Activated naive CD8-positive, alpha-beta T cell (primary cell): ENCODE results near the gene LCP1.

Experiments used
- H3K27ac Mint-ChIP-seq: one replicate; pipeline ENCODE4 v1.8.0; 2021; ENCODE audit warnings: mixed read lengths
- H3K27me3 Mint-ChIP-seq: one replicate; pipeline ENCODE4 v1.8.0; 2021; ENCODE audit warnings: mixed read lengths
- H3K36me3 Mint-ChIP-seq: one replicate; pipeline ENCODE4 v1.8.0; 2021; ENCODE audit warnings: mixed read lengths
- H3K4me1 Mint-ChIP-seq: one replicate; pipeline ENCODE4 v1.8.0; 2021; ENCODE audit warnings: low read depth, mixed read lengths
- H3K4me3 Mint-ChIP-seq: one replicate; pipeline ENCODE4 v1.8.0; 2021; ENCODE audit warnings: mild to moderate bottlenecking, mixed read lengths
- H3K9me3 Mint-ChIP-seq: one replicate; pipeline ENCODE4 v1.8.0; 2021; ENCODE audit warnings: low read depth, mixed read lengths

LCP1 gene

DNA sequence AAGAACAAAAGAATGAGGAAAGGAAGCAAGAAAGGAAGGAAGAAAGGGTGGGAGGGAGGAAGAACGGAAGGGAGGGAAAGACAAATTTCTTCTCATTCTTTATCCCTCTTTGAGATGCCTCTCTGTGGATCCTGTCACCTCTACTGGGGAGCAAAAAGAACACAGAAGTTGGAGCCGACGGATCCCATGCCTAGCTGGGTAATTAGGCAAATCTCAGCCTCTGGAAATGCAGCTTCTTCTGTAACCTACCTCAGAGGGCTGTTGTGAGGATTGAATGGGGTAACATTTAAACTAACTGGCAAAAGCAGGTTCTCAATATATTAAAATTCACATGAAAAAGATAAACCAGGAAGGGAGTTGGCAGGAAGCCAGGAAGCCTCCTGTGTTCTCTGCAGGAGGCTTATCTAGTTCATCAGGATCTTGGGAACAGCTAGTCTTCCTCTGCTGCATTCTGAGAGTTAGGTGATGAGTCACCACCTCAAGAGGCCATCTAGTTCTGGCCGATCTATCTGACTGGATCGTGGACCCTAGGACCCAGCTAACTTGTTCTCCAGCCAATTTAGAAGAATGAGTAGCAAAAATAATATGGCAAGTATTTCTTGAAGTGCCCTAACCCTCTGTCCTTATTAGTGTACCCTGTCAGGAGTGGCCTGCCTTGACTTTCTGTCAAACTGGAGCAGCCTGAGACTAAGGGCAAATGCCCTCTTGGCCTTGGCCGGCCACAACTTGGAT, 61.9 kb downstream of the LCP1 start:
- Mint-ChIP-seq H3K4me1 (peaks cover 32% of the 10 kb centered on the region), H3K27ac (no peak overlapping the region), H3K36me3 (no peaks in the 10 kb centered on the region), H3K27me3 (no peaks in the 10 kb centered on the region), H3K9me3 (no peaks in the 10 kb centered on the region), H3K4me3 (no peak overlapping the region)

DNA sequence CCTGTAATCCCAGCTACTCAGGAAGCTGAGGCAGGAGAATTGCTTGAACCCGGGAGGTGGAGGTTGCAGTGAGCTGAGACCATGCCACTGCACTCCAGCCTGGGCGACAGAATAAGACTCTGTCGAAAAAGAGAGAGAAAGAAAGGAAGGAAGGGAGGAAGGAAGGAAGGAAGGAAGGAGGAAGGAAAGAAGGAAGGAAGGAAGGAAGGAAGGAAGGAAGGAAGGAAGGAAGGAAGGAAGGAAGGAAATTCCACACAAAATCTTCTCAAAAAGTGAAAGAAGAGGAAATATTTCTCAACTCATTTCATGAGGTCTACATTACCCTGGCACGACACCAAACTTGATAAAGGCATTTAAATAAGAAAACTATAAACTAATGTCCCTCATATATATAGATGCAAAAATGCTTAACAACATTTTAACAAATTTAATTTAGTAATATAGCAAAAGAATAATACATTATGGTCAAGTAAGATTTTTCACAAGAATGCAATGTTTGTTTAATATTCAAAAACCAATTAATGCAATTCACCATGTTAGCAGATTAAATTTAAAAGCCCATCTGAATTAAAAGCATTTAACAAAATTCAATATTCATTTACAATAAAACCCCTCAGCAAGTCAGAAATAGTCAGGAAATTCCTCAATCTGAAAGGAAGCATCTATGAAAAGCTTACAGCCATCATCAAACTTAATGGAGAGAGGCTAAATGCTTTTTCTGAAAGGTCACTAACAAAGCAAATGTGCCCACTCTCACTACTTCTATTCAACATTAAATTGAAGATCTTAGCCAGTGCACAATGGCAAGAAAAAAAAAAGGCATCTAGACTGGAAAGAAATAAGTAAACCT, 65.1 kb downstream of the LCP1 start:
- H3K4me3 Mint-ChIP-seq = no peak overlapping the region
- no peaks in the 10 kb centered on the region for H3K36me3 Mint-ChIP-seq
- no peaks in the 10 kb centered on the region for H3K9me3 Mint-ChIP-seq
- H3K4me1 Mint-ChIP-seq = peaks cover 3% of the 10 kb centered on the region
- no peaks in the 10 kb centered on the region for H3K27me3 Mint-ChIP-seq
- H3K27ac Mint-ChIP-seq = no peak overlapping the region

DNA sequence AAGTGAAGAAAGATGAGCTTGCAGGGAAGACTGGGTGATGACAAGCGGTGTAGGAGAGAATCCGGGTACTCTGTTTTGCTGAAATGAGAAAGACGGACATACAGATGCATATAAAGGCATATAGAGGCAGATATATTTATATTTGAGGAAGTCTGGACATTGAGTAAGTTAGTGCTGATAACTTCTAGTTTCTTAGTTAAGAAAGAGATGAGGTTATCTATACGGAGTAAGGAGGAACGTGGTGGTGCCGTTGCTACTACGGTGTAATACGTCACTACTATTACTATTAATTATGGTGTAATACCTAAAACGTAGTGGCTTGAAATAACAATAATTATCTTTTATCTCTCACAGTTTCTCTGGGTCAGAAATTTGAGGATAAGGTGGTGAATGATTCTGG, 67.4 kb downstream of the LCP1 start:
- Mint-ChIP-seq H3K4me3 (no peak overlapping the region), H3K4me1 (no peaks in the 10 kb centered on the region), H3K27ac (no peak overlapping the region), H3K36me3 (no peaks in the 10 kb centered on the region), H3K27me3 (peaks cover 6% of the 10 kb centered on the region), H3K9me3 (no peaks in the 10 kb centered on the region)

DNA sequence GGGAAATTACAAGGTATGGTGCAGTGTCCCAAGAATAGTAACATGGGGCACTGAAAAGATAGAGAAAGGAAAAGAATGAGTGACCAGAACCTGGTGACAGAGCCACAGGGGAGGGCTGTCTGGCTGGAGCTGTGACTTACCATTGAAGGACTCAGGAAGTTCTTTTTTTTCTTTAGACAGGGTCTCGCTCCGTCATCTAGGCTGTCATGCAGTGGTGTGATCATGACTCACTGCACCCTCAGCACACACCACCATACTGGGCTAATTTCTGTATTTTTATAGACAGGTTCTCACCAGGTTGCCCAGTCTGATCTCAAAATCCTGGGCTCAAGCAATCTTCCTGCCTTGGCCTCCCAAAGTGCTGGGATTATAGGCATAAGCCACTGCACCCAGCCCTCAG, 68.4 kb downstream of the LCP1 start:
- H3K4me1 Mint-ChIP-seq = peaks cover 3% of the 10 kb centered on the region
- no peak overlapping the region for H3K27ac Mint-ChIP-seq

DNA sequence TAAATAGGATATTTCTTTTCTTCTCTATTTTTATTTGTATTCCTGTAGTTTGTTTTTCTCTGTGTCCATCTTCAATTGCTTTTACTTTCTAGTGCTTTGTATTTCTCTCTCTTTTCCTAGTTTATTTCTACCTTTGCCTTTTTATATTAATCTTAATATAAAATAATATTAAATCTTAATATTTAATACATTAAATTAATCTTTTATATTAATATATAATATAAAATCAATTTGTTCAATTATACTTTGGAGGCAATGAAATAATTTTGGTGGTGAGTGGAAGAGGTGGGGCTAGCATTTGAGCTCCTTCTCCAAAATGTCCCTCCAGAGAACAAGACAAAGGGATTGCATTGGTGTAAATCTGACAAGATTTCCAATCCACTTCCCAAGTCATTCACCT, 70.8 kb downstream of the LCP1 start:
- H3K4me3 Mint-ChIP-seq = no peak overlapping the region
- no peaks in the 10 kb centered on the region for H3K9me3 Mint-ChIP-seq
- H3K4me1 Mint-ChIP-seq = peaks cover 11% of the 10 kb centered on the region
- H3K27ac Mint-ChIP-seq = no peak overlapping the region
- H3K27me3 Mint-ChIP-seq = peaks cover 11% of the 10 kb centered on the region
- H3K36me3 Mint-ChIP-seq = no peaks in the 10 kb centered on the region

More for the DNA sequence above, 68.4 kb downstream of the LCP1 start:
- Mint-ChIP-seq H3K36me3 (no peaks in the 10 kb centered on the region), H3K4me3 (no peak overlapping the region), H3K9me3 (no peaks in the 10 kb centered on the region), H3K27me3 (peaks cover 9% of the 10 kb centered on the region)

DNA sequence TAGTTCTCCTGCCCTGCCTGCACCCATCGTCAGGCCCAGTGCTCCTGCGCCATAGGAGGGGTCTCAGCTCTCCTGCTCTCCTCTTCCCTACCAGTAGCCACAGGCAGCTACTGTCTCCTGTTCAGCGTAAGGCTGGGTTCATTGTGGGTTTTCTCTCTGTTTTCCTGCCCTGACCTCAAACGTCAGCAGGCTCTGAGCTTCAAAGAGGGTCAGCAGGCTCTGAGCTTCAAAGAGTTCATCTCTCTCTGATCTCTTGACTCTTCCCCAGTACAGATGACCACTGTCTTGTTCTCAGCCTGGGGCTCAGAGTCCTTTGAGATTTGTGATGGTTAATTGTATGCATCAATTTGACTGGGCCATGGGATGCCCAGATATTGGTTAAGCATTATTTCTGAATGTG, 72.5 kb downstream of the LCP1 start:
- Mint-ChIP-seq H3K27ac (no peak overlapping the region), H3K36me3 (peaks cover 2% of the 10 kb centered on the region)

DNA sequence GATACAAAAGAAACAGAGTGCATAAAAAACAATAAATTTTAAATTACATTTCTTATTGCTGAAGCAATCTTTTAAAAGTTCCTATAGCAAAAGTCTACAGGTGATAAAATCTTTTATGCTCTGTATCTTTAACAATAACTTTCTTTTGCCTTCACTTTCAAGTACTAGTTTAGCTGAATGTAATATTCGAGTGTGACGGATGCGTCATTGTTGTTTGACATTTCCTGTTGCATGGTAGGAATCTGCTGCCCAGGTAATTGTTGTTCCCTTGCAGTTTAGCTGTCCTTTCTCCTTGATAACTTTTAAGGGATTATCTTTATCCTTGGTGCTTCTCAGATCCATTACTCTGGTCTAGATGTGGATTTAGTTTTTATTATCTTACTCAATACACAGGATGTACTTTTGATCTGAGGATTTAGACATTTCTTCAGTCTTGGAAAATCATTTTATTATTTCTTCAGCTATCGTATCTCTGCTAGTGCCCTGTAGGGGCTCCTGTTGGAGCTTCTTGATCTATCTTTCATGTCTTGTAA, 75.1 kb downstream of the LCP1 start:
- H3K4me1 Mint-ChIP-seq = peaks cover 11% of the 10 kb centered on the region
- H3K27ac Mint-ChIP-seq = no peak overlapping the region
- H3K27me3 Mint-ChIP-seq = peaks cover 14% of the 10 kb centered on the region
- H3K9me3 Mint-ChIP-seq = no peaks in the 10 kb centered on the region
- peaks cover 2% of the 10 kb centered on the region for H3K36me3 Mint-ChIP-seq
- no peak overlapping the region for H3K4me3 Mint-ChIP-seq

More for the DNA sequence above, 72.5 kb downstream of the LCP1 start:
- Mint-ChIP-seq H3K4me1 (peaks cover 11% of the 10 kb centered on the region), H3K9me3 (no peaks in the 10 kb centered on the region), H3K27me3 (peaks cover 11% of the 10 kb centered on the region), H3K4me3 (no peak overlapping the region)

DNA sequence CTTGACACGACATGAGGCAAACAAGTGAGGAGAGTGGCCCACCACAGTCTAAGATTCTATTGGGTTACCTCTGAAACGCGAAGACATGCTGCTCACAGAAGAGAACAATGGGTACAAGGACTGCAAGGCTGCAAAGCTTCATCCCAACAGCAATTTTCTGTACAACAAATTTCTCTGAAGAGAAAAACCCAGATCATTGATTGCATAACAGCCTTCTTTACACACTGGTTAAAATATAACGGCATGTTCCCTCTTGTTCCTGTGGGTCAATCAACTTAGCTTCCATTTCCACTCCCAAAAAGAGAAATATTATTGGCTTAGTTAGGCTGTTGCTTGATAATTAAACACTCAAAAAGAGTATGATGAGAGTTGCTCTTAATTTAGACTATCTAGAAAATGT, 77.1 kb downstream of the LCP1 start, which contains the start of gene CPB2:
Gene CPB2 (minus strand): TSS at position 166 of the 400 bp plus-strand sequence. CDS start 24 bp downstream, at position 142.
- Mint-ChIP-seq H3K4me1 (peaks cover 11% of the 10 kb centered on the region), H3K27me3 (peaks cover 8% of the 10 kb centered on the region), H3K36me3 (peaks cover 2% of the 10 kb centered on the region), H3K4me3 (no peak within 1 kb of the TSS), H3K9me3 (no peaks in the 10 kb centered on the region), H3K27ac (no peak within 1 kb of the TSS)

DNA sequence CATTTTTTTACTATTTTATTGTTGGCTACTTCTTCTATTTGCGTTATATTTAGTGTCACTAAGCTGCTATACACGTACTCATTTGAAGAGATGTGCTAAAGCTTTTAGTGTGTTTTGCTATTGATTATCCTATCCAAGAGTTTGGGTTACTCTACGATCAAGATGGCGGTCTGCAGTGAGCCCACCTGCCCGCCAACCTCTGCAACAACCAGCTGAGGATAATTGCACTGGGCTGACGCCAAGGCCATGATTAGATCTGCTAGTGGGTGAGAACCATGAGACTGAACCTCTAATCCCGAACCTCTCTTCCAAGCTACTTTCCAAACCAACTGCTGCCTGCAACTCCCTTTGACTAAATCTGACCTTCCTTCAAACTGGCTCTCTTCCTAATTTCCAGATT, 78.9 kb downstream of the LCP1 start:
- Mint-ChIP-seq H3K4me1 (peaks cover 8% of the 10 kb centered on the region), H3K27me3 (peaks cover 5% of the 10 kb centered on the region), H3K9me3 (no peaks in the 10 kb centered on the region), H3K27ac (no peak overlapping the region), H3K36me3 (peaks cover 2% of the 10 kb centered on the region), H3K4me3 (no peak overlapping the region)

DNA sequence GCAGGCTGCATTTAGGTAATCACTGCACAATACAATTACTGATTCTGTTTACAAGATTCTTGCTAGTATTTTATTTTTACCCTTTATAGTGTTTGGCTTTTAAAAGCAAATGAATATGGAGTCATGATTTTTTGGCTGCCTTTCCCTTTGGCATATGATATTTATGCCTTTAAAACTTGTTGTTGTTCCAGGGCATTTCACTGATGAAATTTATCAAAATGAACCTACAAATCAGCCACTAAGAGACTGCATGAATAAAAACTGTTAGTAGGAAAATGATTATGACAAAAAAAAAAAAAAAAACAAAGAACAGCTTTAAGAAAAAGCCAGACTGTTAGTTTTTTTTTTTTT, 79.7 kb downstream of the LCP1 start:
- H3K4me3 Mint-ChIP-seq = no peak overlapping the region
- H3K27me3 Mint-ChIP-seq = peaks cover 4% of the 10 kb centered on the region
- no peak overlapping the region for H3K27ac Mint-ChIP-seq
- peaks cover 4% of the 10 kb centered on the region for H3K4me1 Mint-ChIP-seq
- H3K9me3 Mint-ChIP-seq = no peaks in the 10 kb centered on the region
- H3K36me3 Mint-ChIP-seq = peaks cover 2% of the 10 kb centered on the region

DNA sequence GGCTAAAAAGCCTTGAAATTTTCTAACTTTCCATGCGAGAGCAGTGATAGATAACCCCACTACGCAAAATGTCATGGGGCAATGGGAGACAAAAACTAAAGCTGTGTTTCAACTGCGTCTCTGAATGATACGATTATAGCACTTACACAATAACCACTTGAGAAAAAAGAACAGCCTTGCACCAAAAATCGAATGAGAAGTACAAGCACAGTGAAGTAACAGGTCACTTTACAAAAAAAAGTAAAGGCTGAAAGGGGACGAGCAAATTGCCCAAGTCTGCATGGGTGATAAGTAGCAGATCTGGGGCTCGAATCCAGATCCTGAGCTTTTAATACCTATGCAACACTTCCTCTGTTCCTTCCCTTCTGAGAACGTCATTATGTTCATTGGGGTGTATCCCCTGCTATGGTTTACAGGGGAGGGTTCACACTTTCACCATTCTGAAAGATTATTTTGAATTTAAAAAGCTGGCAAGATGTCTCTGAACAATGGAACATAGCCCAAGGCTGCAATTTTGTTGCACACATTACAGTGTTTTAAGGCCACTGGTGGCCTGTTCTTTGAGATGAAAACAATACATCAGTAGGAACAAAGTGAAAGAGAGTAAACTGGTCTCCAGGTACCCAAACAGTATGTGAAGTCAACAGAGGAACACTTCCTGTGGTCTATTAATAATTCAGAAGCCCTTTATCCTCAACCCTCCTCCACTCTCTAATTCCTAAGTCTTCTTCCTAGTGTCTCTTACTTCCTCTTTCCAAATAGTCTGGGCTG, 80.3 kb downstream of the LCP1 start:
- Mint-ChIP-seq H3K9me3 (no peaks in the 10 kb centered on the region), H3K27me3 (peaks cover 4% of the 10 kb centered on the region), H3K36me3 (peaks cover 2% of the 10 kb centered on the region), H3K27ac (no peak overlapping the region), H3K4me1 (no peaks in the 10 kb centered on the region), H3K4me3 (no peak overlapping the region)

DNA sequence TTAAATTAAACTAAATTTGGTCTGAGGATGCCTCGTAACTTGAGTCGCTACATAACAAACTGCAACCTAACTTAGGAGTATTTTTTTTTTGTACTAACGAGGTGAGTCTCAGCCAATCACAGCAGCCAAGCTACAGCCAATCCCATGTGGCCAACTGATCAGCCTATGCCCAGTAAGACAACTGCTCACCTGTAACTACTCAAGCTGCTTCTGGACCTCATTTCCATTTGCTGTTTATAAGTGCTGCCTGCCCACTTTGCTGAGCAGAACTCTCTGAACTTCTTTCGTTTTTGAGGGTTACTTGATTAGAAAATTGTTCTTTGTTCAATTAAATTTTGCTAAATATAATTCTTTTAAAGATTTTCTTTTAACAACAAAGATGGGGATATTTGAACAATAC, 81.0 kb downstream of the LCP1 start:
- Mint-ChIP-seq H3K27me3 (peaks cover 6% of the 10 kb centered on the region), H3K36me3 (peaks cover 2% of the 10 kb centered on the region), H3K4me3 (no peak overlapping the region), H3K9me3 (no peaks in the 10 kb centered on the region), H3K27ac (no peak overlapping the region), H3K4me1 (no peaks in the 10 kb centered on the region)

DNA sequence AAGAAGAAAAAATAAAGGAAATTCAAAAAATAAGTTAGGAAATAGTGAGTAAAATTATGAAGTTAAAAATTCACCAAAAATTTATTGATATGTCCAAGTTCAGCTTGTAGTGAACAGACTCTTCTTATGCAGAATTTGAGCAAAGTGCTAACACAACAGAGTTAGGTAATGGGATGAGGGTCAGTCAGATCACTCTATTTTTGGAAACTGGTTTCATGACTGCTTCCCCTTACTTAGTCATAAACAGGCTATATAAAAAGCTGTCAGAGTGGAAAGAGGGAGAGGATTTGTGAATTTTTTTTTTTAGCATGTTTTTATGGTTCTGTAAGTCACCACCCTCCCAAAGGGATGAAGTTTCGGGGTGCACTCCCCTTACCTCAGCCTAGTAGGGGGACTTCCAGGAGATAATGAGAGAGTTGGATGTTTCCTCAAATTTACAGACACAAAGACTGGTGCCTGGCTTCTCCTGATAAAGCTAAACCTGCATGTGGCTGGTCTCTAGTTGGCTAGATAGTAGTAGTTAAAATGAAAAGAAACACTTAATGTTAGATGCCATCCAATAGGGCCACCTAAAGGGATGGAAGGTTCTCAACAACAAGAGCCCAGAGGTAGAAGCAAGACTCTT, 81.7 kb downstream of the LCP1 start:
- Mint-ChIP-seq H3K36me3 (peaks cover 1% of the 10 kb centered on the region), H3K4me1 (no peaks in the 10 kb centered on the region), H3K9me3 (no peaks in the 10 kb centered on the region), H3K27me3 (peaks cover 6% of the 10 kb centered on the region), H3K4me3 (no peak overlapping the region), H3K27ac (no peak overlapping the region)

DNA sequence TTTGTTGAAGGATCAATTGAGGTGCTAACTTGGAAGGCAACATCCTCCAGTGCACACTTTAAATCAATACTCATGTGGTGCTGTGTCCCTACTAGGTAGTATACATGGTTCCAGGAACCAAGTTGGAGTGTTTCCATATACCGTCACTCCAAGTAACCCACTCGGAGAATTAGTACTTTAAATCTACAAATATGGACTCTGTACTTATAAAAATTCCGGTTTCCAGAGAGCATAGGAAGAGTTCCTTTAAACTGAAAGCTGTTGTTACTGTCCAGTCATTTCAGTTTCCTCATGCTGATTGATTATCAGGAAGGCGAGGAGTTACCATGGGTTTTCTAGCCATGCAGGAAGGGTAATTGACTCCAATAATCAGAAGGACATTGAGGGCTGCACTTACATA, 84.3 kb downstream of the LCP1 start:
- no peaks in the 10 kb centered on the region for H3K4me1 Mint-ChIP-seq
- H3K4me3 Mint-ChIP-seq = no peak overlapping the region
- H3K36me3 Mint-ChIP-seq = no peaks in the 10 kb centered on the region
- H3K9me3 Mint-ChIP-seq = no peaks in the 10 kb centered on the region
- H3K27ac Mint-ChIP-seq = no peak overlapping the region
- H3K27me3 Mint-ChIP-seq = peaks cover 5% of the 10 kb centered on the region
